GM12878 (cell line): ENCODE data around the gene BAK1. TPM values are rescaled to one million over a fixed set of nuclear protein-coding genes. Genes with fewer than 3 reads are reported as not detected.
A peak's percentile ranks its signal among the peaks of the same experiment; 100 is the strongest.

Experiments
- BCLAF1 ChIP-seq: fragments of 450-650 bp; IDR thresholded peaks from 2 replicates; pipeline ENCODE4 v1.6.1; 2017; ENCODE audit warnings: antibody characterized with exemption, mild to moderate bottlenecking, moderate library complexity
- CHD4 ChIP-seq: fragments of 200-600 bp; sonication (generic); IDR thresholded peaks from 2 replicates; pipeline ENCODE4 v1.6.1; 2016; ENCODE audit warnings: mild to moderate bottlenecking
- EP300 ChIP-seq, 2 experiments: fragments of 150-350 bp in 1 of 2; IDR thresholded peaks; 2 replicates each; pipeline ENCODE4 v1.6.1; 2011 to 2012; ENCODE audit warnings: low read depth in 2 of 2, low read length in 2 of 2, borderline replicate concordance in 1 of 2, improper control_type of control experiment in 1 of 2, inconsistent platforms in 1 of 2; ENCODE audit not compliant: control insufficient read depth in 1 of 2
- ESRRA ChIP-seq: IDR thresholded peaks from 2 replicates; pipeline ENCODE4 v1.6.1; 2012; ENCODE audit warnings: mild to moderate bottlenecking, low read length, improper control_type of control experiment
- GATAD2B ChIP-seq: fragments of 450-650 bp; conservative IDR thresholded peaks from 2 replicates; pipeline ENCODE4 v1.6.1; 2017; ENCODE audit warnings: low read depth, mild to moderate bottlenecking, moderate library complexity
- HDGF ChIP-seq: fragments of 450-650 bp; IDR thresholded peaks from 2 replicates; pipeline ENCODE4 v1.6.1; 2016; ENCODE audit warnings: antibody characterized with exemption
- HSF1 ChIP-seq: fragments of 150-350 bp; IDR thresholded peaks from 2 replicates; pipeline ENCODE4 v1.6.1; 2014; ENCODE audit warnings: mild to moderate bottlenecking, low read depth, low read length
- IKZF1 ChIP-seq: fragments of 450-650 bp; conservative IDR thresholded peaks from 2 replicates; pipeline ENCODE4 v1.6.1; 2017; ENCODE audit warnings: antibody characterized with exemption, mild to moderate bottlenecking
- JUNB ChIP-seq: IDR thresholded peaks from 2 replicates; pipeline ENCODE4 v1.6.1; 2016; ENCODE audit warnings: antibody characterized with exemption, mild to moderate bottlenecking
- MTA2 ChIP-seq: fragments of 450-650 bp; IDR thresholded peaks from 2 replicates; pipeline ENCODE4 v1.6.1; 2016; ENCODE audit warnings: low read depth, mild to moderate bottlenecking, moderate library complexity
- MXI1 ChIP-seq: fragments of 150-350 bp; IDR thresholded peaks from 2 replicates; pipeline ENCODE4 v1.6.1; 2011; ENCODE audit warnings: low read depth, mild to moderate bottlenecking, inconsistent platforms, low read length, improper control_type of control experiment
- NBN ChIP-seq: fragments of 450-650 bp; IDR thresholded peaks from 2 replicates; pipeline ENCODE4 v1.6.1; 2016
- NFXL1 ChIP-seq: fragments of 450-650 bp; IDR thresholded peaks from 2 replicates; pipeline ENCODE4 v1.6.1; 2017; ENCODE audit warnings: antibody characterized with exemption, mild to moderate bottlenecking, borderline replicate concordance
- NFYA ChIP-seq: IDR thresholded peaks from 2 replicates; pipeline ENCODE4 v1.6.1; 2011; ENCODE audit warnings: low read depth, mild to moderate bottlenecking, low read length, improper control_type of control experiment, borderline replicate concordance
- NR2C1 ChIP-seq: fragments of 450-650 bp; IDR thresholded peaks from 2 replicates; pipeline ENCODE4 v1.6.1; 2017; ENCODE audit warnings: antibody characterized with exemption, mild to moderate bottlenecking, moderate library complexity
- RELA ChIP-seq: fragments of 450-650 bp; IDR thresholded peaks from 2 replicates; pipeline ENCODE4 v1.8.0; 2014; ENCODE audit warnings: borderline replicate concordance; ENCODE audit not compliant: partially characterized antibody
- SMARCA5 ChIP-seq: fragments of 450-650 bp; IDR thresholded peaks from 2 replicates; pipeline ENCODE4 v1.6.1; 2017; ENCODE audit warnings: mild to moderate bottlenecking
- SP1 ChIP-seq: IDR thresholded peaks from one replicate; pipeline ENCODE4 v1.6.1; 2011; ENCODE audit warnings: low read depth, low read length
- TBL1XR1 ChIP-seq: IDR thresholded peaks from 2 replicates; pipeline ENCODE4 v1.6.1; 2012; ENCODE audit warnings: low read depth, low read length, improper control_type of control experiment
- TCF3 ChIP-seq: IDR thresholded peaks from 2 replicates; pipeline ENCODE4 v1.6.1; 2012; ENCODE audit warnings: low read depth, mild to moderate bottlenecking, low read length, borderline replicate concordance; ENCODE audit not compliant: insufficient read depth
- ZNF217 ChIP-seq: fragments of 450-650 bp; IDR thresholded peaks from 2 replicates; pipeline ENCODE4 v1.6.1; 2017; ENCODE audit warnings: antibody characterized with exemption, mild to moderate bottlenecking
- ZNF622 ChIP-seq: fragments of 450-650 bp; IDR thresholded peaks from 2 replicates; pipeline ENCODE4 v1.6.1; 2017; ENCODE audit warnings: mild to moderate bottlenecking, inconsistent platforms
- ZNF687 ChIP-seq: fragments of 450-650 bp; IDR thresholded peaks from 2 replicates; pipeline ENCODE4 v1.6.1; 2017; ENCODE audit warnings: mild to moderate bottlenecking, moderate library complexity
- ZZZ3 ChIP-seq: IDR thresholded peaks from 2 replicates; pipeline ENCODE4 v1.6.1; 2011; ENCODE audit warnings: low read depth; ENCODE audit not compliant: control insufficient read depth, insufficient read length
- polyA plus RNA-seq, 11 experiments: library from polyadenylated mRNA; depleted of rRNA in 4 of 11; unstranded in 6 of 11; stranded (reverse) in 5 of 11; fragments of >200 nt; fragmentation: Nextera tagmentation in 4 of 11; fragmentation: Illumina TruSeq in 1 of 11; extraction: Ambion mirVana in 4 of 11; extraction: Trizol in 1 of 11; gene quantifications; 1 replicate in 1 of 11; 2 replicates in 10 of 11; pipeline versions ENCODE4 v1.2.1 to v1.2.3, GENCODE V29; 2011 to 2016; ENCODE audit warnings: inconsistent platforms in 2 of 11, missing spikeins in 2 of 11, low read depth in 1 of 11
- total RNA-seq, 4 experiments: library from RNA; depleted of rRNA in 3 of 4; stranded (reverse); fragments of >200 nt in 3 of 4; fragmentation: Illumina TruSeq in 1 of 4; extraction: Trizol in 1 of 4; gene quantifications; 2 replicates each; pipeline versions ENCODE4 v1.2.1 to v1.2.3, GENCODE V29; 2013 to 2021

BAK1 gene
- total and polyA plus RNA-seq, 10 of the 15 experiments (the other 5 are each of a cell fraction or from before 2014, with no cell fraction given) = 6.3 to 65.8 (median 29.6) TPM

GRCh38 chr6:33585403-33586107, 5.5 kb upstream of the BAK1 start (continued):
- TF ChIP-seq HSF1 (no peak), ESRRA (no peak), ZZZ3 (no peak), RELA (peak; percentile 50), NR2C1 (no peak), CHD4 (no peak; the same call in 1 of the 2 replicates), IKZF1 (peak; percentile 73), NBN (0 out of 2 replicates have a peak, but pooled peaks have one; percentile 35), SP1 (no peak), EP300 (IDR thresholded peaks at IDR 0.05; ENCODE audit: borderline replicate concordance in 1 of 2, control insufficient read depth in 1 of 2, low read depth in 2 of 2, low read length in 2 of 2) (no peak), NFXL1 (no peak), TCF3 (no peak), TBL1XR1 (no peak), BCLAF1 (no peak), MXI1 (peak; percentile 29; the same call in 1 of the 2 replicates), NFYA (no peak), SMARCA5 (peak; percentile 53; the same call in 1 of the 2 replicates), MTA2 (no peak), ZNF687 (peak; percentile 91), HDGF (0 out of 2 replicates have a peak, but pooled peaks have one; percentile 71), JUNB (no peak), ZNF217 (no peak), ZNF622 (no peak), GATAD2B (peak; percentile 85)
